ENCODE data around the gene COL4A5.

Gene COL4A5

GRCh38 chrX:108420481-108420880 lies 19.2 kb upstream of the COL4A5 start:
- TF ChIP-seq REST (IDR thresholded peaks at IDR 0.05; ENCODE audit: insufficient read depth in 1 of 2, low read depth in 2 of 2, low read length in 2 of 2), result no peak
- no peak for TF ChIP-seq FOXP2 (optimal IDR thresholded peaks at IDR 0.05; ENCODE audit: borderline replicate concordance, extremely low read depth, extremely low read length, insufficient read depth)
- no peak for TF ChIP-seq SIN3A (IDR thresholded peaks at IDR 0.05; ENCODE audit: borderline replicate concordance, insufficient read depth, low read length)
- TF ChIP-seq TAF1 (IDR thresholded peaks at IDR 0.05; ENCODE audit: borderline replicate concordance, insufficient read depth, low read length), result no peak
- TF ChIP-seq POLR2AphosphoS5 (IDR thresholded peaks at IDR 0.05; ENCODE audit: low read depth, low read length), result no peak

DNA sequence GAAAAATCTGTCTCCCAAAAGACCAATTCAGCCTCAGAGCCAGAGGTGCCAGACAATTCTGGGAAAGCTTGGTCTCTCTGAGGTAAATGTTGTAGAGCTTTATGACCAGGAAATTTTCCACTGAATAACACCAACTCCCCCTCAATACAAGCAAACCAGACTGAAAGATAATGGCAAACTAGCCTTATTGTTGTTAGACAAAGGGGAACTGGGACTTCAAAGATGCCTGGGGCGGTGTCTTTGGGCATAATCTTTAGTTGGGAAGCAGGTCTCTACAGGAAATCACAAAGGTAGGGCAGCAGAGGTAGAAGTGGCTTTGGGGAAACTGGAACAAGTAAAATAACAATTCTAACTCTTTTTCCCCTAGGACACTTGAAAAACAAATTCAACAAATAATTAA lies 13.4 kb upstream of the COL4A5 start:
- TF ChIP-seq REST (IDR thresholded peaks at IDR 0.05; ENCODE audit: insufficient read depth in 1 of 2, low read depth in 2 of 2, low read length in 2 of 2), result no peak

DNA sequence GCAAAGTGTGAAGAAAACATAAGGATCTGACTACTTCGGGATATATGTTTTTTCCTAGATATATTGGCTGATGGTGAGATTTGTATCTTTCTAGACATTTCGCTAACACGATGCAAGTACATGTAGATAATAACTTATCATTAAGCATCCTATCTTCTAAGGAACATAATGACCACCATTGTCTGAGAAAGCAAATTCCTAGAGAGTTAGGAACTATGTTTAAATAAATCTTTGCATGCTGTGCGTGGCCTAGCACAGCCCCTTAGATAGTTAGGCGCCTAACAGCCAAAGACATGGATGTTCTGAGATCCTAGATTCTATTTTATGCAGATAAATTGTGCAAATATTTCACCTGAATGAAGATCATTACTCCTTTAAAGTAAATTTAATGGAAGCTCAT lies 4.4 kb upstream of the COL4A5 start:
- no peak for TF ChIP-seq POLR2AphosphoS5 (IDR thresholded peaks at IDR 0.05; ENCODE audit: low read depth, low read length)
- TF ChIP-seq SIN3A (IDR thresholded peaks at IDR 0.05; ENCODE audit: borderline replicate concordance, insufficient read depth, low read length), result no peak
- no peak for TF ChIP-seq TAF1 (IDR thresholded peaks at IDR 0.05; ENCODE audit: borderline replicate concordance, insufficient read depth, low read length)
- TF ChIP-seq REST (IDR thresholded peaks at IDR 0.05; ENCODE audit: insufficient read depth in 1 of 2, low read depth in 2 of 2, low read length in 2 of 2), result no peak
- TF ChIP-seq FOXP2 (optimal IDR thresholded peaks at IDR 0.05; ENCODE audit: borderline replicate concordance, extremely low read depth, extremely low read length, insufficient read depth), result no peak

DNA sequence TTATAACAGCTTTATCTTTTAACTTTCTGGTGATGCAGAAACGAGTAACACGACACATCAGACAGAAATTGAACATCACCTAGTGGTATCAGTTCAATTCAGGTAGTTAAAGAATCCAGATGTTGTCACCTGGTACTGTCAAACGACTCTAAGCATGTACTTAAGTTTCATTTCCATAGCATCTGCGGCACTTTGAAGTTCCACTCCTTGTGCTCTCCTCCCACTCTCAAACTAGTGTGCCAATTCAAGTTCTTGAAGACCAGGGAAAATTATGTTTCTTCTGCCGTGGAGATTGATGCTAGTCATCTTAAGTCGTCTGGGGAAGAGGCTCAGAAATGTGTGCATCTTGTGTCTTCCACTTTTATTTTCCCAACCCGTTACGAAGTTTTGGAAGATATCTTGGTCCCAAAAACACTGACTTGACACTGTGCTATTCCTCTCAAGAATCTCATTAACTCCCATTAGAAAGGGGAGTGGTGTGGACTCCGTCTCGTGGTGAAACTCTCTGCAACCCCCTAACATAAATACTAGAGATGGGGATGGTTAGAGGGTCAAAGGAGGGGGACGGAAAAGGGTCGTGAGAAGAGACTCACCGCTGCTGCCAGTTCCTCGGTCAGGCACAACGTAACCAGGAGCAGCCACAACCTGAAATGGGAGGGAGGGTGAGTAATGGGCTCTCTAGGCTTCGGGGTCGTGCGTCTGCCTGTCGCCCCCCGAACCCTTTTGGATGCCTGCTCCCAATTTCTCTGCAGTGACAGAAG lies 2.1 kb upstream of the COL4A5 start:
- TF ChIP-seq SIN3A (IDR thresholded peaks at IDR 0.05; ENCODE audit: borderline replicate concordance, insufficient read depth, low read length) (no peak), TAF1 (IDR thresholded peaks at IDR 0.05; ENCODE audit: borderline replicate concordance, insufficient read depth, low read length) (no peak)

GRCh38 chrX:108438110-108438623 lies 1.5 kb upstream of the COL4A5 start, which contains the start of gene COL4A6:
Gene COL4A6, minus strand, starts transcription at chrX:108438422. Its CDS starts 226 bp downstream, at chrX:108438196.
- TF ChIP-seq SIN3A (IDR thresholded peaks at IDR 0.05; ENCODE audit: borderline replicate concordance, insufficient read depth, low read length) (no peak), TAF1 (IDR thresholded peaks at IDR 0.05; ENCODE audit: borderline replicate concordance, insufficient read depth, low read length) (no peak), FOXP2 (optimal IDR thresholded peaks at IDR 0.05; ENCODE audit: borderline replicate concordance, extremely low read depth, extremely low read length, insufficient read depth) (no peak), POLR2AphosphoS5 (IDR thresholded peaks at IDR 0.05; ENCODE audit: low read depth, low read length) (no peak)

DNA sequence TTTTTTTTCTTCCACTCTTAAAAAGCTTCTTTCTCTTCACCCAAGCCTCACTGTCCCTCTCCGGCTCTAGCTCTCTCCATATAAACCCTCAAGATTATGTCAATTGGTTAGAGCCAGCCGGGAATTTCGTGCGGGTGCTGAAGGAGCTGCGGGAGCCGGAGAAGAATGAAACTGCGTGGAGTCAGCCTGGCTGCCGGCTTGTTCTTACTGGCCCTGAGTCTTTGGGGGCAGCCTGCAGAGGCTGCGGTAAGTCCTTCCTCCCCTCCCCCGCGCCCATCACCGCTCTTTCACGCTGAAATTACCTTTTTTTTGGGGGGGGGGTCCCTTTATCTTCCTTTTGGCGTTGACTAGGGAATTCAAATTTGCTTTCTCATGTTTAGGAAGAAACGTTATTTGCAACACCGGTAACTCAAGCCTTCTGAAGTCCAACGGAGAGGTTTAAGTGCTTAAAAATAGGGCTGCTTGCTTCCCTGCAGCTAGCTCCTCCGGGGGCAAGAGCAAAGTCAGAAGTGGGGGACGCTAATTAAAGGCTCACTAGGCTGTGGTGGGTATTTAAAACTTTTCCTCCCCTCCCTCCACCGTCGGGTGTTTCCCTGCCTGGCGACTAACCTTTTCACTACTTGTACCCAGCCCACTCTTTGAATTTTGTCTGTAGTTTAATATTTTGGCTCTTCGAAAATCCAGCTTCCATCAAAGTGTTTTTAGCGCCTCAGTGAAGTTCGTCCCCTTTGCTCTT lies 491 bp downstream of the COL4A5 start:
- TF ChIP-seq FOXP2 (optimal IDR thresholded peaks at IDR 0.05; ENCODE audit: borderline replicate concordance, extremely low read depth, extremely low read length, insufficient read depth) (no peak), SIN3A (IDR thresholded peaks at IDR 0.05; ENCODE audit: borderline replicate concordance, insufficient read depth, low read length) (no peak), POLR2AphosphoS5 (IDR thresholded peaks at IDR 0.05; ENCODE audit: low read depth, low read length) (no peak), TAF1 (IDR thresholded peaks at IDR 0.05; ENCODE audit: borderline replicate concordance, insufficient read depth, low read length) (no peak), REST (IDR thresholded peaks at IDR 0.05; ENCODE audit: insufficient read depth in 1 of 2, low read depth in 2 of 2, low read length in 2 of 2) (no peak)
